ENCODE data around the gene ABCA7.

- TF ChIP-seq CTCF (IDR thresholded peaks at IDR 0.05), result no peak
- TF ChIP-seq POLR2A (IDR thresholded peaks at IDR 0.05), result no peak
Observed at GRCh38 chr19:1004803-1005664, 34.9 kb upstream of the ABCA7 start.
